Astrocyte of the cerebellum (primary cell): ENCODE data around the gene C12orf75.
"Not testable (repeated sequence)": the region's sequence is repeated elsewhere in the genome, so short reads cannot be mapped to it uniquely, and the experiment has no call there.

Experiments used
- DNase-seq: peaks from one replicate; pipeline ENCODE4 v3.0.0-alpha.2; 2011; ENCODE audit warnings: low read depth
- H3K4me3 ChIP-seq: 2 replicates; pipeline ENCODE4 v1.5.1; 2011; ENCODE audit warnings: mild to moderate bottlenecking, low read depth, low read length, moderate library complexity
- in situ Hi-C: cut with HindIII; loops from 2 replicates; pipeline ENCODE4 v1.10.0; 2017; ENCODE audit warnings: low sequenced_read_pairs
- TF ChIP-seq, protein P1 (sequence below): IDR thresholded peaks from 2 replicates; pipeline ENCODE4 v1.5.1; 2012; ENCODE audit warnings: low read length, low read depth, moderate library complexity, mild to moderate bottlenecking; ENCODE audit errors: missing control alignments

C12orf75 gene

GRCh38 chr12:105337391-105337790 is 6.9 kb downstream of the C12orf75 start:
- in situ Hi-C loops = no loop called here
- no peak overlapping the region for H3K4me3 ChIP-seq
- no peak for DNase-seq
- TF ChIP-seq, protein P1, sequence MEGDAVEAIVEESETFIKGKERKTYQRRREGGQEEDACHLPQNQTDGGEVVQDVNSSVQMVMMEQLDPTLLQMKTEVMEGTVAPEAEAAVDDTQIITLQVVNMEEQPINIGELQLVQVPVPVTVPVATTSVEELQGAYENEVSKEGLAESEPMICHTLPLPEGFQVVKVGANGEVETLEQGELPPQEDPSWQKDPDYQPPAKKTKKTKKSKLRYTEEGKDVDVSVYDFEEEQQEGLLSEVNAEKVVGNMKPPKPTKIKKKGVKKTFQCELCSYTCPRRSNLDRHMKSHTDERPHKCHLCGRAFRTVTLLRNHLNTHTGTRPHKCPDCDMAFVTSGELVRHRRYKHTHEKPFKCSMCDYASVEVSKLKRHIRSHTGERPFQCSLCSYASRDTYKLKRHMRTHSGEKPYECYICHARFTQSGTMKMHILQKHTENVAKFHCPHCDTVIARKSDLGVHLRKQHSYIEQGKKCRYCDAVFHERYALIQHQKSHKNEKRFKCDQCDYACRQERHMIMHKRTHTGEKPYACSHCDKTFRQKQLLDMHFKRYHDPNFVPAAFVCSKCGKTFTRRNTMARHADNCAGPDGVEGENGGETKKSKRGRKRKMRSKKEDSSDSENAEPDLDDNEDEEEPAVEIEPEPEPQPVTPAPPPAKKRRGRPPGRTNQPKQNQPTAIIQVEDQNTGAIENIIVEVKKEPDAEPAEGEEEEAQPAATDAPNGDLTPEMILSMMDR = no peak

- in situ Hi-C loops = no loop called here
- TF ChIP-seq, protein P1 = no peak
- no peak for DNase-seq
- no peak overlapping the region for H3K4me3 ChIP-seq
Measured at GRCh38 chr12:105338966-105339365, 8.5 kb downstream of the C12orf75 start.

GRCh38 chr12:105341010-105341409 is 10.5 kb downstream of the C12orf75 start:
- H3K4me3 ChIP-seq = no peak overlapping the region
- TF ChIP-seq, protein P1 = no peak
- DNase-seq = no peak
- in situ Hi-C loops = no loop called here

DNA sequence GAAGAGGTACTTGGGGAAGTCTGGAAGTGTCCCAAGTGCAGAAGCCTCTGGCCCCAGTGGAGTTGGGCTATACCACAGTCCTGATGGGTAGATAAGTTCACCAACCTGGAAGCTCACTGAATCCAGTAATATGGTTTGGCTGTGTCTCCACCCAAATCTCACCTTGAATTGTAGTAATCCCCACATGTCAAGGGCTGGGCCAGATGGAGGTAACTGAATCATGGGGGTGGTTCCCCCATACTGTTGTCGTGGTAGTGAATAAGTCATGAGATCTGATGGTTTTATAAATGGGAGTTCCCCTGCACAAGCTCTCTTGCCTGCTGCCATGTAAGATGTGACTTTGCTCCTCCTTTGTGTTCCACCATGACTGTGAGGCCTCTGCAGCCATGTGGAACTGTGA is 11.1 kb downstream of the C12orf75 start:
- DNase-seq, in situ Hi-C loops, H3K4me3 ChIP-seq: not testable (repeated sequence)

GRCh38 chr12:105342464-105342863 is 12.0 kb downstream of the C12orf75 start:
- H3K4me3 ChIP-seq = no peak overlapping the region
- no peak for DNase-seq
- TF ChIP-seq, protein P1 = no peak
- in situ Hi-C loops = no loop called here

DNA sequence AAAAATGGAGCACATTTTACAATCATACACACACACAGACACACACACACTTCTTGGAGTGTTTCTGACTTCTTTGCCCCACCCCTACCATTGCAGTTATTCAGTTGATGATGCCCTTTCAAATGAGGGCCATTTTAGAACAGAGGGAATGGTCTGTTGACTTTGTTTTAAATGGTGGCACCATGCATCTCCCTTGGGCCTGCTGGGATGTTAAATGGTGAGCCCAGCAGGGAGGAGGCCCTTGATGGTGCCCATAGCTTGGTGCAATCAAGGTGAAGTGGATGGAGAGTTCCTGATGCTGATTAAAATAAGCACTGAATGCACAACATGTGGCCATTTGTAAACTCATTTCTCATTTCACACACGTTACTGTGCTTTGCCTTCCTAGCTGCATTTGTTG is 13.3 kb downstream of the C12orf75 start:
- TF ChIP-seq, protein P1 = no peak
- no peak overlapping the region for H3K4me3 ChIP-seq
- in situ Hi-C loops = no loop called here
- no peak for DNase-seq

GRCh38 chr12:105347499-105347898 is 17.0 kb downstream of the C12orf75 start:
- TF ChIP-seq, protein P1 = no peak
- in situ Hi-C loops = no loop called here
- no peak for DNase-seq
- H3K4me3 ChIP-seq = no peak overlapping the region
